ENCODE data around the gene MBNL1.

Gene MBNL1

DNA sequence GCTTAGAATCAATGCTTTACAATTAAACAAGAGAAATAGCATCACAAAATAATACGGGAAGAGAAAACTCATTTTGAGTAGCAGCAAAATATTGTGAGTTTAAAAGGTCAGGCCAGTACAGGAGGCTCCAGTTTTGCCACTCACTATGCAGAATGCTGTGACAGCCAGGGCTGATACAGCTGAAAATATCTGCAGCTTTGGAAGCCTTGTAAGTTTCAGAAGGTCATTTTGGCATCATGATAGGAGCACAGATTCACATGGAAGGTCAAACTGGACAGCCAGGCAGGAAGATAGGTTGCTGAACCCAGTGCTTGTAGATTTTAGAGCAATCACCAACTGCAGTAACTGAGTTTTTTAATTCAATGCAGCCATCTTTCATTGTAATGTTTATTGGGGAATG, 14.1 kb downstream of the MBNL1 start:
- H3K4me3 ChIP-seq (ENCODE audit: low read depth, low read length), result no peak overlapping the region
- TF ChIP-seq CTCF (IDR thresholded peaks at IDR 0.05; ENCODE audit: low read depth, low read length), result no peak

DNA sequence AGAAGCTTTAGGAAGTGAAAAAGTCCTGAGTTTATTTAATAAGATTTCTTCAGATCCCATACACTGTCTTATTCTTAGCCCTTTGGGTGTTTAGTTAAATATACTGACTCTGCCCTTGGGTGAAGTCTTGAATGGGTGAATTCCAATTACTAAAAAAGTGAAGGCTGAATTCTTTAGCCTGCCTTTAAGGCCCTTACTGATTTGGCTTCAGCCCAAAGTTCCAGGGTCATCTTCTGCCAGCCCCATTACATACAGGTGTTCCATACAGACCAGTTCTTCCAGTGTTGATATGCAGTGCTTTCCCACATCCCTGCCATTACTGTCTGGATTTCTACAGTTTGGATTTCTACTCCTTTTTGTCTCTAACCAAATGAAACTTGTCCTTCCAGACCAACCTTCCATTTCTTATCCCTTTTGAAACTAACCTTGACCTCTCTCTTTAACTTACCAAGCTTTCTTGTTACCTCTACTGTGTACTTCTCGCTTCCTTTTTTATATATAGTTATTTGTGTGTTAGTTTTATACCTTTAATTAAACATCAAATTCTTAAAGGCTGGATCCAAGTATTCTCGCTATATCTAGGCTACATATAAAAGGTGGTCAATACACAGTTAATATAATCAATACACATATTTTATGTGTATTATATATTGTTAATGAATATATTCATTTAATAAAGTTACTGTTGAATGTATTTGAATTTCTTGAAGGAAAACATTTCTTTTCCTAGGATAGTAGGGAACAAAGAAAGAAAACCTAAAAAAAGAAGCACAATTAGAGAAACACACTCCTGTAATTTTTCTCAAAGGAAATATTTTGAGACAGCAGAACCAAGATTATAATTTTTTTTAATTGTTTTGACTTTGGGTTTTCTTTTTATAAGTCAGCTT, 15.0 kb downstream of the MBNL1 start:
- no peak for TF ChIP-seq CTCF (IDR thresholded peaks at IDR 0.05; ENCODE audit: low read depth, low read length)
- H3K4me3 ChIP-seq (ENCODE audit: low read depth, low read length), result no peak overlapping the region

DNA sequence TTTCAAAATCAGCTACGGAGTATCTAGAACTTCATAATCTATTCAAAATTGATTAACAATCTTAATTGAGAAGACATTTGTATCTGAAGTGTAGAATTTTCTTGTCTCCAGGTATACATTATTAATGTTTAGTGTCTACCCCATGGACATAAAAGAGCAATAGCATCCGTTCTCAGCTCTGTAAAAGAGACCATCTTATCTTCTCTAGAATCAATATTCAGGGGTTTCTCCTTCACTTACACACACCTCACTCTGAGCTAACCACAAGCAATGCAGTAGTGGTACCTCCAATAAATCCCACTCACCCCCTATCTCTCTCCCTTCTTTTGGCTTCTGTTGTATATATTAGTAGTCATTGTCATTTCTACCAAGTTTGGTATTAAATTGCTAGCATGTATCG, 16.2 kb downstream of the MBNL1 start:
- TF ChIP-seq CTCF (IDR thresholded peaks at IDR 0.05; ENCODE audit: low read depth, low read length), result no peak
- no peak overlapping the region for H3K4me3 ChIP-seq (ENCODE audit: low read depth, low read length)

- TF ChIP-seq CTCF (IDR thresholded peaks at IDR 0.05; ENCODE audit: low read depth, low read length), result no peak
- no peak overlapping the region for H3K4me3 ChIP-seq (ENCODE audit: low read depth, low read length)
Measured at GRCh38 chr3:152285509-152285908, 16.8 kb downstream of the MBNL1 start.

DNA sequence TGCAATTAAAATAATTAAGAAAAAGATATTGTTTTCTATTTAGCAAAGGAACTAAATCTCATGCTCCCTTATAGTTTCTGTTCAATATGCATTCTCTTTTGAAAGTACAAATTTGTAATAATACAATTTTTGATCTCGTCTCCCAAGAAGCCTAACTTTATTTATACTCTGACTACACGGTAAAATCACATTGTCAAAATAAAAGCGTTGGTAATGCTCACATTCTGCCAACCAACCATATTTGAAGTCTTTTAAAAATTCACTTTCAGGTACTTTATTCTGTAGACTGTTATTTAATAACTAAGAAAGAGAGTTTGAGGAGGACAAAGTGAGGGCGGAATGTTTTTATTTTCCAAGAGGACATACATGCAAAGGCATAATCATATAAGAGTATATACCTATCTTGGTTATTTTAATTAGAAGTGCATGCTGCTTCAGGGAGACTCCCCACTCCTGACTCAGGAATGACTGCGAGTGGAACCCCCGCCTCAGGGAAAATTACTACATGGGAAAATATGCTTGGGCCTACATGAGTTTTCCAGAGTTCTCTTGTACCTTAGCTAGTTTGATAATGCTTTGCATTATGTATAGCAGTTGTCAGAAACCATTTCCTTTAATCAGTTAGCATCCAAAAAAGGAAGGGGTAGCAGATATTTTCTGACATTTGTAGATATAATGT, 19.3 kb downstream of the MBNL1 start:
- no peak for TF ChIP-seq CTCF (IDR thresholded peaks at IDR 0.05; ENCODE audit: low read depth, low read length)
- H3K4me3 ChIP-seq (ENCODE audit: low read depth, low read length), result no peak overlapping the region

DNA sequence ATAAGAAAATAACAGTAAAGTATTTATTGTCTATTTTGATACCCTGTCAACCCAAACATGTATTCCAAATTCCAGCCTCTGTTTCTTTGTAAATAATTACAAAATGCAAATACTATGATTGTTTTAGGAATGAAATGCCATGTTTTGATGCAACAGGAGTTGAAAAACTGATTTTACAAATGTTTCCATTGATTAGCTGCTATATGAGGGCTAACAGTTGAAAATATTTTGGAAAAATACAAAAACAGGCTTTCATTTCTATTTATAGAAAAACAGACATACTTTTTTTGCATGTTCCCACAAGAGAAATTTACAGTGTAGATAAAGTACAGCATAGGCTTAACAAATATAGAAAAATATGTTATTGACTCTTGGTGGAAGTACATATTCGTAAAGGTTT, 20.0 kb downstream of the MBNL1 start:
- no peak overlapping the region for H3K4me3 ChIP-seq (ENCODE audit: low read depth, low read length)
- no peak for TF ChIP-seq CTCF (IDR thresholded peaks at IDR 0.05; ENCODE audit: low read depth, low read length)

GRCh38 chr3:152289708-152290107, 21.0 kb downstream of the MBNL1 start:
- no peak for TF ChIP-seq CTCF (IDR thresholded peaks at IDR 0.05; ENCODE audit: low read depth, low read length)
- no peak overlapping the region for H3K4me3 ChIP-seq (ENCODE audit: low read depth, low read length)

All from WI38 (cell line).